Mesothelial cell of epicardium (in vitro differentiated cells): ENCODE data around the gene LOXHD1. TPM values are rescaled to one million over a fixed set of nuclear protein-coding genes. Genes with fewer than 3 reads are reported as not detected.

Experiments used
- DNase-seq, 2 experiments: peaks; one replicate each; pipeline ENCODE4 v3.0.0; 2021; ENCODE audit warnings: low spot score in 2 of 2; ENCODE audit not compliant: unreplicated experiment in 2 of 2
- H3K27ac Mint-ChIP-seq: 2 replicates; pipeline ENCODE4 v1.8.0; 2021; ENCODE audit warnings: mixed read lengths
- H3K27me3 Mint-ChIP-seq: 2 replicates; pipeline ENCODE4 v1.8.0; 2021; ENCODE audit warnings: low read depth, mixed read lengths
- H3K36me3 Mint-ChIP-seq: 2 replicates; pipeline ENCODE4 v1.8.0; 2021; ENCODE audit warnings: mixed read lengths
- H3K4me1 Mint-ChIP-seq: 2 replicates; pipeline ENCODE4 v1.8.0; 2021; ENCODE audit warnings: mixed read lengths
- H3K4me3 Mint-ChIP-seq: 2 replicates; pipeline ENCODE4 v1.8.0; 2021; ENCODE audit warnings: mild to moderate bottlenecking, moderate library complexity, mixed read lengths
- H3K9me3 Mint-ChIP-seq: 2 replicates; pipeline ENCODE4 v1.8.0; 2021; ENCODE audit warnings: mixed read lengths
- CTCF ChIP-seq: fragments of 200-600 bp; sonication (generic); IDR thresholded peaks from one replicate; pipeline ENCODE4 v1.5.0; 2021; ENCODE audit warnings: antibody characterized with exemption; ENCODE audit not compliant: unreplicated experiment
- total RNA-seq: library from RNA; stranded (reverse); gene quantifications from 3 replicates; pipeline ENCODE4 v1.2.1, GENCODE V29; 2021

Gene LOXHD1
- total RNA-seq, 1 donor from 2014 or later = 0.07 TPM

GRCh38 chr18:46458472-46458871 is 198.5 kb downstream of the LOXHD1 start:
- Mint-ChIP-seq H3K36me3 (peaks cover 2% of the 10 kb centered on the region), H3K4me1 (no peaks in the 10 kb centered on the region), H3K27me3 (peaks cover 11% of the 10 kb centered on the region), H3K9me3 (no peaks in the 10 kb centered on the region), H3K4me3 (no peak overlapping the region), H3K27ac (no peak overlapping the region)
- no peak for DNase-seq
- TF ChIP-seq CTCF = no peak

- Mint-ChIP-seq H3K9me3 (no peaks in the 10 kb centered on the region), H3K27ac (no peak overlapping the region), H3K27me3 (peaks cover 11% of the 10 kb centered on the region), H3K4me3 (no peak overlapping the region), H3K4me1 (no peaks in the 10 kb centered on the region), H3K36me3 (peaks cover 3% of the 10 kb centered on the region)
- no peak for TF ChIP-seq CTCF
- DNase-seq = no peak
Observed at GRCh38 chr18:46456691-46457090, 200.3 kb downstream of the LOXHD1 start.

GRCh38 chr18:46452820-46453219 is 204.2 kb downstream of the LOXHD1 start:
- Mint-ChIP-seq H3K27me3 (no peaks in the 10 kb centered on the region), H3K27ac (no peak overlapping the region), H3K4me1 (no peaks in the 10 kb centered on the region), H3K9me3 (no peaks in the 10 kb centered on the region), H3K36me3 (peaks cover 7% of the 10 kb centered on the region), H3K4me3 (no peak overlapping the region)
- DNase-seq = no peak
- TF ChIP-seq CTCF = no peak

GRCh38 chr18:46449499-46449898 is 207.5 kb downstream of the LOXHD1 start:
- Mint-ChIP-seq H3K27me3 (peaks cover 4% of the 10 kb centered on the region), H3K4me1 (no peaks in the 10 kb centered on the region), H3K36me3 (peaks cover 13% of the 10 kb centered on the region), H3K27ac (no peak overlapping the region), H3K4me3 (no peak overlapping the region), H3K9me3 (peaks cover 7% of the 10 kb centered on the region)
- DNase-seq = no peak
- TF ChIP-seq CTCF = no peak

- H3K27me3 Mint-ChIP-seq = peaks cover 4% of the 10 kb centered on the region
- TF ChIP-seq CTCF = no peak
- no peak overlapping the region for H3K27ac Mint-ChIP-seq
- H3K9me3 Mint-ChIP-seq = peaks cover 7% of the 10 kb centered on the region
- DNase-seq = no peak
- peaks cover 13% of the 10 kb centered on the region for H3K36me3 Mint-ChIP-seq
- no peaks in the 10 kb centered on the region for H3K4me1 Mint-ChIP-seq
- H3K4me3 Mint-ChIP-seq = no peak overlapping the region
Observed at GRCh38 chr18:46449033-46449432, 208.0 kb downstream of the LOXHD1 start.

- H3K27me3 Mint-ChIP-seq = peaks cover 4% of the 10 kb centered on the region
- TF ChIP-seq CTCF = no peak
- H3K9me3 Mint-ChIP-seq = peaks cover 12% of the 10 kb centered on the region
- H3K4me1 Mint-ChIP-seq = no peaks in the 10 kb centered on the region
- H3K4me3 Mint-ChIP-seq = no peak overlapping the region
- peaks cover 13% of the 10 kb centered on the region for H3K36me3 Mint-ChIP-seq
- DNase-seq = no peak
- no peak overlapping the region for H3K27ac Mint-ChIP-seq
Observed at GRCh38 chr18:46448347-46448746, 208.7 kb downstream of the LOXHD1 start.
